Neutrophil (primary cell): ENCODE data around the gene KRT73.

Source experiments
- H3K27ac ChIP-seq: fragments of 200-600 bp; sonication (generic); 2 replicates; pipeline ENCODE4 v1.5.1; 2016; ENCODE audit warnings: mild to moderate bottlenecking, moderate library complexity
- H3K27me3 ChIP-seq: fragments of 200-600 bp; sonication (generic); 2 replicates; pipeline ENCODE4 v1.6.0; 2016; ENCODE audit warnings: mild to moderate bottlenecking
- H3K36me3 ChIP-seq: fragments of 200-600 bp; sonication (generic); 2 replicates; pipeline ENCODE4 v1.5.1; 2017
- H3K4me1 ChIP-seq, 2 experiments: fragments of 200-600 bp in 1 of 2; sonication (generic) in 1 of 2; 1 replicate in 1 of 2; 2 replicates in 1 of 2; pipeline versions ENCODE4 v1.5.1 to v1.6.1; 2013 to 2016; ENCODE audit warnings: low read depth in 1 of 2, low read length in 1 of 2, mild to moderate bottlenecking in 1 of 2, moderate library complexity in 1 of 2; ENCODE audit not compliant: control insufficient read depth in 1 of 2, insufficient read depth in 1 of 2
- H3K4me3 ChIP-seq, 2 experiments: fragments of 200-600 bp in 1 of 2; sonication (generic) in 1 of 2; 1 replicate in 1 of 2; 2 replicates in 1 of 2; pipeline ENCODE4 v1.5.1; 2013 to 2016; ENCODE audit warnings: low read depth in 1 of 2, low read length in 1 of 2, mild to moderate bottlenecking in 1 of 2, moderate library complexity in 1 of 2
- H3K9me3 ChIP-seq: fragments of 200-600 bp; sonication (generic); 2 replicates; pipeline ENCODE4 v1.5.1; 2016
- CTCF ChIP-seq: fragments of 200-600 bp; sonication (generic); IDR thresholded peaks from 2 replicates; pipeline ENCODE4 v1.5.1; 2016; ENCODE audit warnings: antibody characterized with exemption

The KRT73 gene

GRCh38 chr12:52568111-52568510 lies 50.2 kb downstream of the KRT73 start:
- no peaks in the 10 kb centered on the region for H3K36me3 ChIP-seq
- no peak for TF ChIP-seq CTCF
- H3K27me3 ChIP-seq: peaks cover 9% of the 10 kb centered on the region
- no peaks in the 10 kb centered on the region for H3K4me1 ChIP-seq
- H3K27ac ChIP-seq: no peak overlapping the region
- no peaks in the 10 kb centered on the region for H3K9me3 ChIP-seq
- H3K4me3 ChIP-seq: no peak overlapping the region

- no peak for TF ChIP-seq CTCF
- no peak overlapping the region for H3K27ac ChIP-seq
- H3K36me3 ChIP-seq: no peaks in the 10 kb centered on the region
- H3K4me1 ChIP-seq: no peaks in the 10 kb centered on the region
- no peaks in the 10 kb centered on the region for H3K9me3 ChIP-seq
- no peak overlapping the region for H3K4me3 ChIP-seq
- H3K27me3 ChIP-seq: peaks cover 9% of the 10 kb centered on the region
Measured at GRCh38 chr12:52566847-52567291, 51.5 kb downstream of the KRT73 start.

GRCh38 chr12:52564582-52564981 lies 53.8 kb downstream of the KRT73 start:
- Histone ChIP-seq H3K9me3 (no peaks in the 10 kb centered on the region), H3K4me1 (no peaks in the 10 kb centered on the region), H3K36me3 (no peaks in the 10 kb centered on the region), H3K27me3 (peaks cover 9% of the 10 kb centered on the region), H3K27ac (no peak overlapping the region), H3K4me3 (no peak overlapping the region)
- no peak for TF ChIP-seq CTCF

- H3K27me3 ChIP-seq: peaks cover 9% of the 10 kb centered on the region
Measured at GRCh38 chr12:52561880-52562449, 56.4 kb downstream of the KRT73 start.

GRCh38 chr12:52559979-52560378 lies 58.4 kb downstream of the KRT73 start:
- Histone ChIP-seq H3K36me3 (no peaks in the 10 kb centered on the region), H3K9me3 (no peaks in the 10 kb centered on the region), H3K27ac (no peak overlapping the region), H3K27me3 (peaks cover 9% of the 10 kb centered on the region), H3K4me3 (no peak overlapping the region), H3K4me1 (no peaks in the 10 kb centered on the region)
- no peak for TF ChIP-seq CTCF

More at GRCh38 chr12:52561880-52562449, 56.4 kb downstream of the KRT73 start:
- Histone ChIP-seq H3K36me3 (no peaks in the 10 kb centered on the region), H3K4me1 (no peaks in the 10 kb centered on the region), H3K4me3 (no peak overlapping the region), H3K27ac (no peak overlapping the region), H3K9me3 (no peaks in the 10 kb centered on the region)
- TF ChIP-seq CTCF: no peak
